WTC11 (cell line): ENCODE results near the gene CYGB.

Experiments used
- CREM ChIP-seq: sonication (generic); formaldehyde crosslinking; IDR thresholded peaks from 2 replicates; pipeline ENCODE4 v1.8.1; 2022; ENCODE audit warnings: mild to moderate bottlenecking, missing genetic modification reagents, moderate library complexity
- JUN ChIP-seq: sonication (generic); formaldehyde crosslinking; IDR thresholded peaks from 2 replicates; pipeline ENCODE4 v1.8.0; 2023; ENCODE audit warnings: mild to moderate bottlenecking, missing genetic modification reagents
- MAX ChIP-seq: sonication (generic); formaldehyde crosslinking; IDR thresholded peaks from 2 replicates; pipeline ENCODE4 v1.8.0; 2022; ENCODE audit warnings: mild to moderate bottlenecking, missing genetic modification reagents
- RELA ChIP-seq: sonication (generic); formaldehyde crosslinking; IDR thresholded peaks from 2 replicates; pipeline ENCODE4 v1.8.1; 2022; ENCODE audit warnings: missing genetic modification reagents, mild to moderate bottlenecking, borderline replicate concordance
- RORB ChIP-seq: fragments of 250-450 bp; sonication (Bioruptor Pico); IDR thresholded peaks from 2 replicates; pipeline ENCODE4 v1.9.0; 2021; ENCODE audit warnings: mild to moderate bottlenecking
- SP1 ChIP-seq: sonication (generic); formaldehyde crosslinking; conservative IDR thresholded peaks from 2 replicates; pipeline ENCODE4 v1.8.1; 2022; ENCODE audit warnings: missing genetic modification reagents
- ZNF263 ChIP-seq: sonication (generic); formaldehyde crosslinking; IDR thresholded peaks from 2 replicates; pipeline ENCODE4 v1.8.1; 2022; ENCODE audit warnings: low read depth, mild to moderate bottlenecking, moderate library complexity, missing genetic modification reagents
- ZNF281 ChIP-seq: sonication (generic); formaldehyde crosslinking; IDR thresholded peaks from 2 replicates; pipeline ENCODE4 v1.8.0; 2023; ENCODE audit warnings: mild to moderate bottlenecking, missing genetic modification reagents
- TF ChIP-seq, protein P1 (sequence below): fragments of 200-600 bp; IDR thresholded peaks from 2 replicates; pipeline ENCODE4 v1.8.0; 2022; ENCODE audit warnings: antibody characterized with exemption
- TF ChIP-seq, protein P2 (sequence below): sonication (generic); formaldehyde crosslinking; IDR thresholded peaks from 2 replicates; pipeline ENCODE4 v1.8.1; 2022; ENCODE audit warnings: low read depth, mild to moderate bottlenecking, moderate library complexity, missing genetic modification reagents, borderline replicate concordance

GRCh38 chr17:76556765-76557367, 19.4 kb upstream of the CYGB start:
- TF ChIP-seq JUN (CRISPR knock-in tag) (no peak), ZNF281 (CRISPR knock-in tag) (no peak), MAX (CRISPR knock-in tag) (no peak), SP1 (CRISPR knock-in tag) (no peak), RORB (no peak), ZNF263 (CRISPR knock-in tag) (no peak), CREM (CRISPR knock-in tag) (no peak), RELA (CRISPR knock-in tag) (no peak)
- TF ChIP-seq, protein P1, sequence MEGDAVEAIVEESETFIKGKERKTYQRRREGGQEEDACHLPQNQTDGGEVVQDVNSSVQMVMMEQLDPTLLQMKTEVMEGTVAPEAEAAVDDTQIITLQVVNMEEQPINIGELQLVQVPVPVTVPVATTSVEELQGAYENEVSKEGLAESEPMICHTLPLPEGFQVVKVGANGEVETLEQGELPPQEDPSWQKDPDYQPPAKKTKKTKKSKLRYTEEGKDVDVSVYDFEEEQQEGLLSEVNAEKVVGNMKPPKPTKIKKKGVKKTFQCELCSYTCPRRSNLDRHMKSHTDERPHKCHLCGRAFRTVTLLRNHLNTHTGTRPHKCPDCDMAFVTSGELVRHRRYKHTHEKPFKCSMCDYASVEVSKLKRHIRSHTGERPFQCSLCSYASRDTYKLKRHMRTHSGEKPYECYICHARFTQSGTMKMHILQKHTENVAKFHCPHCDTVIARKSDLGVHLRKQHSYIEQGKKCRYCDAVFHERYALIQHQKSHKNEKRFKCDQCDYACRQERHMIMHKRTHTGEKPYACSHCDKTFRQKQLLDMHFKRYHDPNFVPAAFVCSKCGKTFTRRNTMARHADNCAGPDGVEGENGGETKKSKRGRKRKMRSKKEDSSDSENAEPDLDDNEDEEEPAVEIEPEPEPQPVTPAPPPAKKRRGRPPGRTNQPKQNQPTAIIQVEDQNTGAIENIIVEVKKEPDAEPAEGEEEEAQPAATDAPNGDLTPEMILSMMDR, result no peak
- TF ChIP-seq, protein P2, sequence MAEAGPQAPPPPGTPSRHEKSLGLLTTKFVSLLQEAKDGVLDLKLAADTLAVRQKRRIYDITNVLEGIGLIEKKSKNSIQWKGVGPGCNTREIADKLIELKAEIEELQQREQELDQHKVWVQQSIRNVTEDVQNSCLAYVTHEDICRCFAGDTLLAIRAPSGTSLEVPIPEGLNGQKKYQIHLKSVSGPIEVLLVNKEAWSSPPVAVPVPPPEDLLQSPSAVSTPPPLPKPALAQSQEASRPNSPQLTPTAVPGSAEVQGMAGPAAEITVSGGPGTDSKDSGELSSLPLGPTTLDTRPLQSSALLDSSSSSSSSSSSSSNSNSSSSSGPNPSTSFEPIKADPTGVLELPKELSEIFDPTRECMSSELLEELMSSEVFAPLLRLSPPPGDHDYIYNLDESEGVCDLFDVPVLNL, result no peak
